WTC11 (cell line): ENCODE results near the gene ATL3. TPM values are rescaled to one million over a fixed set of nuclear protein-coding genes. Genes with fewer than 3 reads are reported as not detected.

Experiments used
- ATAC-seq: fragments of 200-7000 bp; cut with Tn5 transposase; 2 replicates; pipeline ENCODE4 v1.10.0; 2021; ENCODE audit warnings: mild to moderate bottlenecking, moderate library complexity
- CTCF ChIA-PET: fragments of 300-600 bp; sonication (Branson Sonifier 250); formaldehyde crosslinking; loops from one replicate; lab custom pipeline; 2021; ENCODE audit warnings: antibody characterized with exemption; lab: Charles Lee
- POLR2A ChIA-PET: fragments of 350-600 bp; sonication (Branson Sonifier 250); formaldehyde crosslinking; loops from one replicate; lab custom pipeline; 2021; ENCODE audit warnings: antibody characterized with exemption; lab: Charles Lee
- DNase-seq: peaks from one replicate; pipeline ENCODE4 v3.0.0; 2021; ENCODE audit warnings: low spot score
- H3K27ac Mint-ChIP-seq: 2 replicates; pipeline ENCODE4 v1.8.0; 2021; ENCODE audit warnings: mixed read lengths
- H3K27me3 Mint-ChIP-seq: 2 replicates; pipeline ENCODE4 v1.8.0; 2021; ENCODE audit warnings: low read depth, mild to moderate bottlenecking, moderate library complexity, mixed read lengths
- H3K36me3 Mint-ChIP-seq: 2 replicates; pipeline ENCODE4 v1.8.0; 2021; ENCODE audit warnings: mixed read lengths
- H3K4me1 Mint-ChIP-seq: 2 replicates; pipeline ENCODE4 v1.8.0; 2022; ENCODE audit warnings: mixed read lengths
- H3K4me3 Mint-ChIP-seq: 2 replicates; pipeline ENCODE4 v1.8.0; 2021; ENCODE audit warnings: mild to moderate bottlenecking, moderate library complexity, mixed read lengths
- H3K9me3 Mint-ChIP-seq: 2 replicates; pipeline ENCODE4 v1.8.0; 2021; ENCODE audit warnings: mixed read lengths
- ATF1 ChIP-seq: sonication (generic); formaldehyde crosslinking; IDR thresholded peaks from 2 replicates; pipeline ENCODE4 v1.8.1; 2023; ENCODE audit warnings: mild to moderate bottlenecking, moderate library complexity, missing genetic modification reagents
- CREM ChIP-seq: sonication (generic); formaldehyde crosslinking; IDR thresholded peaks from 2 replicates; pipeline ENCODE4 v1.8.1; 2022; ENCODE audit warnings: mild to moderate bottlenecking, missing genetic modification reagents, moderate library complexity
- ETV6 ChIP-seq: sonication (generic); formaldehyde crosslinking; IDR thresholded peaks from 2 replicates; pipeline ENCODE4 v1.8.1; 2022; ENCODE audit warnings: mild to moderate bottlenecking, missing genetic modification reagents
- FOXJ3 ChIP-seq: sonication (generic); formaldehyde crosslinking; IDR thresholded peaks from 2 replicates; pipeline ENCODE4 v1.9.0; 2021; ENCODE audit warnings: missing genetic modification reagents, mild to moderate bottlenecking, borderline replicate concordance
- FOXP1 ChIP-seq: sonication (generic); formaldehyde crosslinking; IDR thresholded peaks from 2 replicates; pipeline ENCODE4 v1.8.0; 2022; ENCODE audit warnings: missing genetic modification reagents, mild to moderate bottlenecking, moderate library complexity, borderline replicate concordance
- GTF2I ChIP-seq: fragments of 250-450 bp; sonication (Bioruptor Pico); conservative IDR thresholded peaks from 2 replicates; pipeline ENCODE4 v1.4.0; 2021; ENCODE audit warnings: mild to moderate bottlenecking
- JAZF1 ChIP-seq: fragments of 250-450 bp; sonication (Bioruptor Pico); IDR thresholded peaks from 2 replicates; pipeline ENCODE4 v1.9.0; 2021; ENCODE audit warnings: moderate library complexity, mild to moderate bottlenecking, inconsistent platforms
- JUN ChIP-seq: sonication (generic); formaldehyde crosslinking; IDR thresholded peaks from 2 replicates; pipeline ENCODE4 v1.8.0; 2023; ENCODE audit warnings: mild to moderate bottlenecking, missing genetic modification reagents
- KAT7 ChIP-seq: sonication (generic); formaldehyde crosslinking; IDR thresholded peaks from 2 replicates; pipeline ENCODE4 v1.8.1; 2023; ENCODE audit warnings: missing genetic modification reagents, mild to moderate bottlenecking, borderline replicate concordance
- NR3C1 ChIP-seq: sonication (generic); formaldehyde crosslinking; conservative IDR thresholded peaks from 2 replicates; pipeline ENCODE4 v1.8.1; 2023; ENCODE audit warnings: low read depth, mild to moderate bottlenecking, missing genetic modification reagents
- SP1 ChIP-seq: sonication (generic); formaldehyde crosslinking; conservative IDR thresholded peaks from 2 replicates; pipeline ENCODE4 v1.8.1; 2022; ENCODE audit warnings: missing genetic modification reagents
- TEAD1 ChIP-seq: sonication (generic); formaldehyde crosslinking; IDR thresholded peaks from 2 replicates; pipeline ENCODE4 v1.8.0; 2022; ENCODE audit warnings: mild to moderate bottlenecking, missing genetic modification reagents
- ZBTB21 ChIP-seq: sonication (generic); formaldehyde crosslinking; IDR thresholded peaks from 2 replicates; pipeline ENCODE4 v1.8.1; 2023; ENCODE audit warnings: mild to moderate bottlenecking, missing genetic modification reagents, borderline replicate concordance
- ZNF121 ChIP-seq: sonication (generic); formaldehyde crosslinking; IDR thresholded peaks from 2 replicates; pipeline ENCODE4 v1.8.0; 2023; ENCODE audit warnings: missing genetic modification reagents
- ZNF138 ChIP-seq: sonication (generic); formaldehyde crosslinking; conservative IDR thresholded peaks from 2 replicates; pipeline ENCODE4 v1.8.1; 2022; ENCODE audit warnings: mild to moderate bottlenecking, moderate library complexity, missing genetic modification reagents
- ZNF219 ChIP-seq: sonication (generic); formaldehyde crosslinking; IDR thresholded peaks from 2 replicates; pipeline ENCODE4 v1.8.0; 2023; ENCODE audit warnings: missing genetic modification reagents, mild to moderate bottlenecking, borderline replicate concordance
- ZNF263 ChIP-seq: sonication (generic); formaldehyde crosslinking; IDR thresholded peaks from 2 replicates; pipeline ENCODE4 v1.8.1; 2022; ENCODE audit warnings: low read depth, mild to moderate bottlenecking, moderate library complexity, missing genetic modification reagents
- ZNF671 ChIP-seq: fragments of 250-450 bp; sonication (Bioruptor Pico); IDR thresholded peaks from 2 replicates; pipeline ENCODE4 v1.8.0; 2021; ENCODE audit warnings: mild to moderate bottlenecking
- total RNA-seq: library from RNA; stranded (reverse); gene quantifications from 3 replicates; pipeline ENCODE4 v1.2.3, GENCODE V29; 2021
- TF ChIP-seq, protein P1 (sequence below): fragments of 200-600 bp; IDR thresholded peaks from 2 replicates; pipeline ENCODE4 v1.8.0; 2022; ENCODE audit warnings: antibody characterized with exemption
- TF ChIP-seq, protein P2 (sequence below): sonication (generic); formaldehyde crosslinking; IDR thresholded peaks from 2 replicates; pipeline ENCODE4 v1.8.1; 2022; ENCODE audit warnings: missing genetic modification reagents, borderline replicate concordance
- TF ChIP-seq, protein P3 (sequence below): sonication (generic); formaldehyde crosslinking; IDR thresholded peaks from 2 replicates; pipeline ENCODE4 v1.8.1; 2023; ENCODE audit warnings: mild to moderate bottlenecking, missing genetic modification reagents
- TF ChIP-seq, protein P4 (sequence below): sonication (generic); formaldehyde crosslinking; IDR thresholded peaks from 2 replicates; pipeline ENCODE4 v1.8.1; 2022; ENCODE audit warnings: mild to moderate bottlenecking, missing genetic modification reagents, moderate library complexity, borderline replicate concordance
- TF ChIP-seq, protein P5 (sequence below): sonication (generic); formaldehyde crosslinking; IDR thresholded peaks from 2 replicates; pipeline ENCODE4 v1.8.1; 2022; ENCODE audit warnings: low read depth, mild to moderate bottlenecking, moderate library complexity, missing genetic modification reagents, borderline replicate concordance
- TF ChIP-seq, protein P6 (sequence below): sonication (generic); formaldehyde crosslinking; IDR thresholded peaks from 2 replicates; pipeline ENCODE4 v1.8.0; 2022; ENCODE audit warnings: missing genetic modification reagents

The ATL3 gene
- total RNA-seq, 1 experiment from 2014 or later, result 32.1 TPM

DNA sequence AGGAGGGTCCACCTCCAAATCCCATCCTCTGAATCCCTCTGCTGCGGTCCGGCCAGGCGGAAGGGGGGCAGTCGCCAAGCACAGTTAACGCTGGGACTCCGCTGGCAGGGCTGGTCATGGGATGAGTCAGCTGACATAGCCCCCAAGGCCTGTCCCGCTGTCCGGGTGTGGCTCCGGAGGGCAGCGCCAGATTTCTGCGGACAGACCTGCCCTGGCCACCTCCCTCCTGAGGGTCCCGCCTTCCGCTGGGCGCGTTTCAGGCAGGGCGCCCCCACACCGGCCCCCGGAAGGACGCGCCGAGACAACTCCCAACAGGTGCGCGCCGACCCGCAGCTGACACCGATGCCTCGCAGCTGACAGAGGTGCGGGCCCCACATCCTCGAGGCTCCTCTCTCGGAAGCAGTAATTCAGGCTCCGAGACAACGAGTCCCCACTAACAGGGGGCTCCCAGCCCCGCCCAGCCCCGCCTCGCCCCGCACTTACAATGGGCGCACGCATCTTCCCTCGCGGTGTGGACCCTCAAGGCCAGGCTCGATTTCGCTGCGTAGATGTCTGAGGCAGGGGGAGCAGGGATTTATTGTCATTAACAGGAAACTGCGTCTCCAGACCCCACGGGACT is 57.5 kb downstream of the ATL3 start:
- Mint-ChIP-seq H3K27me3 (peaks cover 27% of the 10 kb centered on the region), H3K9me3 (no peaks in the 10 kb centered on the region), H3K27ac (no peak overlapping the region), H3K36me3 (peaks cover 8% of the 10 kb centered on the region), H3K4me1 (peaks cover 49% of the 10 kb centered on the region), H3K4me3 (peak overlapping the region; percentile 78)
- ChIA-PET POLR2A (interaction anchor here (0.6 kb wide), 1 partner anchor 230 kb away, joined by 3 read pairs; no protein-coding TSS in a partner anchor), CTCF (interaction anchor here (1.1 kb wide), 1 partner anchor 134 kb away, joined by 3 read pairs; no protein-coding TSS in a partner anchor)
- DNase-seq (peak; percentile 68), ATAC-seq (peak; percentile 25)
- peak; percentile 66; the same call in 1 of the 2 replicates for TF ChIP-seq ZBTB21 (CRISPR knock-in tag)
- TF ChIP-seq, protein P1, sequence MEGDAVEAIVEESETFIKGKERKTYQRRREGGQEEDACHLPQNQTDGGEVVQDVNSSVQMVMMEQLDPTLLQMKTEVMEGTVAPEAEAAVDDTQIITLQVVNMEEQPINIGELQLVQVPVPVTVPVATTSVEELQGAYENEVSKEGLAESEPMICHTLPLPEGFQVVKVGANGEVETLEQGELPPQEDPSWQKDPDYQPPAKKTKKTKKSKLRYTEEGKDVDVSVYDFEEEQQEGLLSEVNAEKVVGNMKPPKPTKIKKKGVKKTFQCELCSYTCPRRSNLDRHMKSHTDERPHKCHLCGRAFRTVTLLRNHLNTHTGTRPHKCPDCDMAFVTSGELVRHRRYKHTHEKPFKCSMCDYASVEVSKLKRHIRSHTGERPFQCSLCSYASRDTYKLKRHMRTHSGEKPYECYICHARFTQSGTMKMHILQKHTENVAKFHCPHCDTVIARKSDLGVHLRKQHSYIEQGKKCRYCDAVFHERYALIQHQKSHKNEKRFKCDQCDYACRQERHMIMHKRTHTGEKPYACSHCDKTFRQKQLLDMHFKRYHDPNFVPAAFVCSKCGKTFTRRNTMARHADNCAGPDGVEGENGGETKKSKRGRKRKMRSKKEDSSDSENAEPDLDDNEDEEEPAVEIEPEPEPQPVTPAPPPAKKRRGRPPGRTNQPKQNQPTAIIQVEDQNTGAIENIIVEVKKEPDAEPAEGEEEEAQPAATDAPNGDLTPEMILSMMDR, result no peak
- TF ChIP-seq JUN, result peak; percentile 64; the same call in 1 of the 2 replicates
- TF ChIP-seq TEAD1 (CRISPR knock-in tag), result peak; percentile 29; the same call in 1 of the 2 replicates
- TF ChIP-seq KAT7 (CRISPR knock-in tag), result no peak
- TF ChIP-seq ZNF263 (CRISPR knock-in tag), result no peak
- TF ChIP-seq ZNF219 (CRISPR knock-in tag), result peak; percentile 19; the same call in 1 of the 2 replicates
- TF ChIP-seq, protein P2, sequence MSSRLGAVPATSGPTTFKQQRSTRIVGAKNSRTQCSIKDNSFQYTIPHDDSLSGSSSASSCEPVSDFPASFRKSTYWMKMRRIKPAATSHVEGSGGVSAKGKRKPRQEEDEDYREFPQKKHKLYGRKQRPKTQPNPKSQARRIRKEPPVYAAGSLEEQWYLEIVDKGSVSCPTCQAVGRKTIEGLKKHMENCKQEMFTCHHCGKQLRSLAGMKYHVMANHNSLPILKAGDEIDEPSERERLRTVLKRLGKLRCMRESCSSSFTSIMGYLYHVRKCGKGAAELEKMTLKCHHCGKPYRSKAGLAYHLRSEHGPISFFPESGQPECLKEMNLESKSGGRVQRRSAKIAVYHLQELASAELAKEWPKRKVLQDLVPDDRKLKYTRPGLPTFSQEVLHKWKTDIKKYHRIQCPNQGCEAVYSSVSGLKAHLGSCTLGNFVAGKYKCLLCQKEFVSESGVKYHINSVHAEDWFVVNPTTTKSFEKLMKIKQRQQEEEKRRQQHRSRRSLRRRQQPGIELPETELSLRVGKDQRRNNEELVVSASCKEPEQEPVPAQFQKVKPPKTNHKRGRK, result no peak
- TF ChIP-seq, protein P3, sequence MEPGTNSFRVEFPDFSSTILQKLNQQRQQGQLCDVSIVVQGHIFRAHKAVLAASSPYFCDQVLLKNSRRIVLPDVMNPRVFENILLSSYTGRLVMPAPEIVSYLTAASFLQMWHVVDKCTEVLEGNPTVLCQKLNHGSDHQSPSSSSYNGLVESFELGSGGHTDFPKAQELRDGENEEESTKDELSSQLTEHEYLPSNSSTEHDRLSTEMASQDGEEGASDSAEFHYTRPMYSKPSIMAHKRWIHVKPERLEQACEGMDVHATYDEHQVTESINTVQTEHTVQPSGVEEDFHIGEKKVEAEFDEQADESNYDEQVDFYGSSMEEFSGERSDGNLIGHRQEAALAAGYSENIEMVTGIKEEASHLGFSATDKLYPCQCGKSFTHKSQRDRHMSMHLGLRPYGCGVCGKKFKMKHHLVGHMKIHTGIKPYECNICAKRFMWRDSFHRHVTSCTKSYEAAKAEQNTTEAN, result no peak
- TF ChIP-seq JAZF1 (CRISPR knock-in tag), result no peak
- TF ChIP-seq SP1 (CRISPR knock-in tag), result peak; percentile 5
- TF ChIP-seq, protein P4, sequence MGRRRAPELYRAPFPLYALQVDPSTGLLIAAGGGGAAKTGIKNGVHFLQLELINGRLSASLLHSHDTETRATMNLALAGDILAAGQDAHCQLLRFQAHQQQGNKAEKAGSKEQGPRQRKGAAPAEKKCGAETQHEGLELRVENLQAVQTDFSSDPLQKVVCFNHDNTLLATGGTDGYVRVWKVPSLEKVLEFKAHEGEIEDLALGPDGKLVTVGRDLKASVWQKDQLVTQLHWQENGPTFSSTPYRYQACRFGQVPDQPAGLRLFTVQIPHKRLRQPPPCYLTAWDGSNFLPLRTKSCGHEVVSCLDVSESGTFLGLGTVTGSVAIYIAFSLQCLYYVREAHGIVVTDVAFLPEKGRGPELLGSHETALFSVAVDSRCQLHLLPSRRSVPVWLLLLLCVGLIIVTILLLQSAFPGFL (CRISPR knock-in tag), result no peak
- no peak for TF ChIP-seq GTF2I (CRISPR knock-in tag)
- TF ChIP-seq, protein P5, sequence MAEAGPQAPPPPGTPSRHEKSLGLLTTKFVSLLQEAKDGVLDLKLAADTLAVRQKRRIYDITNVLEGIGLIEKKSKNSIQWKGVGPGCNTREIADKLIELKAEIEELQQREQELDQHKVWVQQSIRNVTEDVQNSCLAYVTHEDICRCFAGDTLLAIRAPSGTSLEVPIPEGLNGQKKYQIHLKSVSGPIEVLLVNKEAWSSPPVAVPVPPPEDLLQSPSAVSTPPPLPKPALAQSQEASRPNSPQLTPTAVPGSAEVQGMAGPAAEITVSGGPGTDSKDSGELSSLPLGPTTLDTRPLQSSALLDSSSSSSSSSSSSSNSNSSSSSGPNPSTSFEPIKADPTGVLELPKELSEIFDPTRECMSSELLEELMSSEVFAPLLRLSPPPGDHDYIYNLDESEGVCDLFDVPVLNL, result no peak
- no peak for TF ChIP-seq NR3C1 (CRISPR knock-in tag)
- no peak for TF ChIP-seq ZNF121 (CRISPR knock-in tag)
- TF ChIP-seq ZNF671 (CRISPR knock-in tag), result no peak
- TF ChIP-seq CREM, result no peak
- TF ChIP-seq ETV6 (CRISPR knock-in tag), result 0 out of 2 replicates have a peak, but pooled peaks have one; percentile 42
- no peak; the same call in 1 of the 2 replicates for TF ChIP-seq FOXP1 (CRISPR knock-in tag)
- TF ChIP-seq FOXJ3, result no peak
- TF ChIP-seq ZNF138, result no peak
- TF ChIP-seq, protein P6, sequence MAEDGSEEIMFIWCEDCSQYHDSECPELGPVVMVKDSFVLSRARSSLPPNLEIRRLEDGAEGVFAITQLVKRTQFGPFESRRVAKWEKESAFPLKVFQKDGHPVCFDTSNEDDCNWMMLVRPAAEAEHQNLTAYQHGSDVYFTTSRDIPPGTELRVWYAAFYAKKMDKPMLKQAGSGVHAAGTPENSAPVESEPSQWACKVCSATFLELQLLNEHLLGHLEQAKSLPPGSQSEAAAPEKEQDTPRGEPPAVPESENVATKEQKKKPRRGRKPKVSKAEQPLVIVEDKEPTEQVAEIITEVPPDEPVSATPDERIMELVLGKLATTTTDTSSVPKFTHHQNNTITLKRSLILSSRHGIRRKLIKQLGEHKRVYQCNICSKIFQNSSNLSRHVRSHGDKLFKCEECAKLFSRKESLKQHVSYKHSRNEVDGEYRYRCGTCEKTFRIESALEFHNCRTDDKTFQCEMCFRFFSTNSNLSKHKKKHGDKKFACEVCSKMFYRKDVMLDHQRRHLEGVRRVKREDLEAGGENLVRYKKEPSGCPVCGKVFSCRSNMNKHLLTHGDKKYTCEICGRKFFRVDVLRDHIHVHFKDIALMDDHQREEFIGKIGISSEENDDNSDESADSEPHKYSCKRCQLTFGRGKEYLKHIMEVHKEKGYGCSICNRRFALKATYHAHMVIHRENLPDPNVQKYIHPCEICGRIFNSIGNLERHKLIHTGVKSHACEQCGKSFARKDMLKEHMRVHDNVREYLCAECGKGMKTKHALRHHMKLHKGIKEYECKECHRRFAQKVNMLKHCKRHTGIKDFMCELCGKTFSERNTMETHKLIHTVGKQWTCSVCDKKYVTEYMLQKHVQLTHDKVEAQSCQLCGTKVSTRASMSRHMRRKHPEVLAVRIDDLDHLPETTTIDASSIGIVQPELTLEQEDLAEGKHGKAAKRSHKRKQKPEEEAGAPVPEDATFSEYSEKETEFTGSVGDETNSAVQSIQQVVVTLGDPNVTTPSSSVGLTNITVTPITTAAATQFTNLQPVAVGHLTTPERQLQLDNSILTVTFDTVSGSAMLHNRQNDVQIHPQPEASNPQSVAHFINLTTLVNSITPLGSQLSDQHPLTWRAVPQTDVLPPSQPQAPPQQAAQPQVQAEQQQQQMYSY (CRISPR knock-in tag), result no peak
- no peak for TF ChIP-seq ATF1 (CRISPR knock-in tag)
